GM18517 (cell line): ENCODE measurements around the gene CA5A.
"Not testable (repeated sequence)": the region's sequence is repeated elsewhere in the genome, so short reads cannot be mapped to it uniquely, and the experiment has no call there.

Source experiments
- ATAC-seq: cut with Tn5 transposase; IDR thresholded peaks from one replicate; pipeline ENCODE4 v1.9.1; 2021; ENCODE audit warnings: mild to moderate bottlenecking, moderate library complexity; ENCODE audit not compliant: unreplicated experiment

CA5A gene

DNA sequence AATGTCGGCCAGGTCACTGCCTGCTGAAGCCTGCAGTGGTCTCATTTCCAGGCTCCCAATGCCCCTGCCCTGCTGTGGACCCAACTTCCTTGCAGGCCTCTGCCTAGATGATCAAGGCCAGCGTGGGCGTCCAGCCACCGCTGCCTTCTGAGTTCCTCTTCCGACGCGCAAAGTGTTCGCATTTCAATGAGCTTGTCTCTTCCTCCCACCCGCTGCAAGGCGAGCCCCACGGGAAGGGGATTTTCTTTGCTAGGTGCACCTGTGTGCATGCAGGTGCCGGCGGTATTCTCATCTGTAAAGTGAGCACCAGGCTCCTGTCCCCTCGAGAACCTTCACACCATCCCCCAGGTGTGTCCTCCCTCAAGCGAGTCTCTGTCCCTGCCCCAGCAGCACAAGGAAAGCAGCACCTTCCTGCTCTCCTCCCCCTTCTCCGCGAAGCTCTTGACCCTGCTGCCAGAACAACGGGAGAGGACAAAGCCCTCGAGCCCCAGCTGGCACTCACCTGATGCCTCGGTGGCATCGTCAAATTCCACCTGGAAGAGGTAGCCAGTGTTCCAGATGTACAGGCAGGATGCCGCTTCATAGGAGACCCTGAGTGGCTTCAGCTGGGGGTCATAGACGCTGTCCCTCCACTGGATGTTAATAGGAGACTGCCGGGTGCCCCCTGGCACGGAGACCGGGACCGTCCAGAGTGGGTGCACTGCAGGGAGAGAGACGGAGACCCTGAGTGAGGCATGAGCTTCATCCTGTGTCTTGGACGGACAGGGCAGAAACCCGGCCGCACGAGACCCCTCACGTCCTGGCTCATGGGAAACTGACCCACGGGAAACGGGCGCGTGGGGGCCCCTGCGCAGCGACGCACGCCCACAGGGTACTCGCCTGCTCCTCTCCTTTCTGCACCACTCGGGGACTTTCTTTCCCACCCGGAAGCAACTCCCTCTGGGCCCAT lies 9.8 kb downstream of the CA5A start:
- ATAC-seq: no peak

DNA sequence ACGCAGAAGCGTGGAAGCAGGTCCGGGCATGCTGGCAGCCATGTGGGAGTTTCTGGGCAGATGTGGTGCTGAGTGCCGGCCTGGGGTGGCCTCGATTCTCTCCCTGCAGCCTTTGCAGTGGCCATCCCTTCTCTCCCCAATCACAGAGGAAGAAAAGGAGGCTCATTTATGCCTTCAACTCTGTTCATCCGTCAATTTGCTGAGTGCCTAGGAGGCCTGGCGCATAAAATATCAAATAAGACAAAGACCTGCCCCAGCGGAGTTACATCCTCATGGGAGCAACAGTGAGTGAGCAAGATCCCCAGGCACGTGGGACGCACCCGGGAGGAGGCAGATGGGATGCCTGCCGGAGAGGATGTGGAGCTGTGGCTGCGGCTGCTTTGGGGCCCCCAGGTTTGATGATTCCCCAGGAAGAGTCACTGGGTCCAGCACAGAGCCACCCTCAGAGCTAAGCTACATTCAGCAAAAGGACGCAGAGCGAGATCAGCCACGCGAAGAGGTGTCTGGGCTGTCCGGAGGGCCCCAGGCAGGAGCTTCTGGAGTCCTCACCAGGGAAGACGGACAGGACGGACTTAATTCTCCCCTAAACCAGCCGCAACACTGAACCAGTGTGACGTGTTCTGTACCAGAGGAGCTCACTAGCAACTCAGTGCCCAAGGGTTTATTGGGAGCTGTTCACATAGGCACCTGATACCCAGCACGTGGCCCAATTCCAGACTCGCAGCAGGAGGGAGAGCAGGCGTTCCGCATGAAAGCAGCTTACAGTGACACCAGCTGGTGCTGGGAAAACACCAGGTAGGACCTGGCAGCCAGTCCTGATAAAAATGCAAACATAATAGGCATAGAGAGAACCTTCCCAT lies 11.3 kb downstream of the CA5A start:
- no peak for ATAC-seq

DNA sequence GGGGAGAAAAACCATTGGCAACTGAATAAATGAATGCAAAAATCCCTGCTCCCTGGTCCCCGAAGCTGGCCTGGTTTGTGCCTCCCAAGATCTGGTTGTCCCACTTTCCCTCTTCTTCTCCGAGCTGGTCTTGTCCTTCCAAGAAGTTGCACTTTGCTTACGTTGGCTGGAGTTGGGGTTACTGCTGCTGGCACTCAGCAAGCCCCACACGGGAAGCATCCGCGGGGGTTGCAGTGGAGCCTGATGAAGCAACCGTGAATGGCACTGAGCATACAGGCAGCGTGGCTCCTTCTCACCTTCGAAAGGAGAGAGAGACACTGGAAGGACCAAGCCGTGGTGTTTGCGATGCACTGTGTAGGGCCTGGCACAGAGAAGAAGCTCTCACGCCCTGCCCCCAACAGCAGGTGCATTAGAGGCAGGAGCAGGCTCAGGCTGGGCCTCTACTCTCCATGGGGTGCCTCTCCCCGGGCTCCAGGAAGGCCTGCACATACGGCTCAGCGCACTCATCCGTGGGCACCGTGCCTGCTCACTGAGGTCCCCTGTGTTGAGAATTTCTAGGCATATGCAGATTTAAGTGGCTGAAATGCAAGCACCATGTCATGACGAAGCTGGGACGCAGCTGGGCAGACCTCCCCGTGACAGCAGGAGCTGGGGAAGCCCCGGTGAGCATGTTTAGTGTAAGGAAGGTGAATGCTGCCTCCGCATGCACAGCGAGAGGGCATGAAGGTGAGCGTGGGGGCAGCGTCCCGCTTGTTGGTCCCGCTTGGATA lies 12.1 kb downstream of the CA5A start:
- ATAC-seq: no peak

DNA sequence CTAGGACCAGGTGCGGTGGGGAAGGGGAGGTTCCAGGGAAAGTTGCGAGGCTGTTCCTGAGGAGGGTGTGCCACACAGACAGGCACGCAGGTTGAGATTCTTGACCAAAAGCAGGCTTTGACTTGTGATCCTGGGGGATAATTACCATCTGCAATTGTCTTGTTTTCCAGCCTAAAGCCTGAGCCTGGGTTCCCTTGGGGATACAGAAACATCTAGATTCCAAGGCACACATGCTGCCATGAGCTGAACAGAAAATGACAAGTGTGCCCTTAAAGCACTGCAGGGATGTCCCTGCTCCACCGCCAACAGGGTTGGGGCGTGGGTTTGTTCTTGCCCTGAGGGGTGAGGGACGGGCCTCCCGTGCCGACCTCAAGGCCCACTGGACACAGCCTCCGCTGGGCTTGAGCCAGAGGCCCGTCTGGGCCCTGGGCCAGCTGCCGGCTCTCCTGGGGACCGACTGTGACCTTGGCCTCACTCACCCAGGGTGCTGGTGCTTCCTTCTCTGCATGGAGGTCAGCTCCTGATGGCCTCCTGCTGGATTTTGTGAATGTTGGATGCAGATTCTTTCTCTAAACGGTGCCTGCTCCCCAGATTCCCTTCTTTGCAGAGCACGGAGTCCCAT lies 14.0 kb downstream of the CA5A start:
- ATAC-seq: no peak

DNA sequence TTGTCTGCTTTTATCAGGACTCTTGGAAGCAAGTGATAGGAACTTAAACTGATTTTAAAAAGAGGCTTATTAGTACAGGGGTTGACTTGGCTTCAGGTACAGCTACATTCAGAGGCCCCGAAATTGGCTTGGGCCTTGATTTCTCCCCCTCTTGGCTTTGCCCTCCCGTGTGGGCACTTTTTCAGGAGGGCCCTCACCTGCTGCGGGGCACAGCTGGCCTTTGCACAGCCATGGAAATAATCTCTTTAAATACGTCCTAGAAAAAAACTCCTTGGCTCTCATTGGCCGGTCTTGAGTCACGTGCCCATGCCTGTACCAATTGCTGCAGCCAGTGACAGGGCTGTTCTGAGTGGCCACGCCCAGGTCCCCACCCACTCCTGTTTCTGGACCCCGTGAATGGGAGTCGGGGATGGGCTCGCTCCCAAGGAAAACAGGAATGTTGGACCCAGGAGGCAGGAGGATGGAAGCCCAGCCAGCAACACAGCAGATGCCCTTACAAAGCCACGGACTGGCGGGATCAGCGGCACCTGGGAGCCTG lies 15.0 kb downstream of the CA5A start:
- ATAC-seq: no peak

DNA sequence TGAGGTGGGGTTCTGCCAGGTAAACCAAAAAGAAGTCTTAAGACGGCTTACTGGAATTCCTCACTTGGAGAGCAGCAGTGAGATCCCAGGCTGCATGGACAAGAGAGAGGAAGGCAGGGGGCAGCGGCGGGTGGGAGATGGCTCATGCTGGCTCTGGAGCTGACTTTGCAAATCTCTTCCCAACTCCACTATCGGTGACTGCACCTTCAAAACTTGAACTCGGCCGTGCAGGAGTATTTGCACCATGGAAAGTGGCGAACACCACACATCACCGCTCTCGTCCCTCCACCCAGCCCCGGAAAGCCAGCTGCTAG lies 16.7 kb downstream of the CA5A start:
- ATAC-seq: no peak

DNA sequence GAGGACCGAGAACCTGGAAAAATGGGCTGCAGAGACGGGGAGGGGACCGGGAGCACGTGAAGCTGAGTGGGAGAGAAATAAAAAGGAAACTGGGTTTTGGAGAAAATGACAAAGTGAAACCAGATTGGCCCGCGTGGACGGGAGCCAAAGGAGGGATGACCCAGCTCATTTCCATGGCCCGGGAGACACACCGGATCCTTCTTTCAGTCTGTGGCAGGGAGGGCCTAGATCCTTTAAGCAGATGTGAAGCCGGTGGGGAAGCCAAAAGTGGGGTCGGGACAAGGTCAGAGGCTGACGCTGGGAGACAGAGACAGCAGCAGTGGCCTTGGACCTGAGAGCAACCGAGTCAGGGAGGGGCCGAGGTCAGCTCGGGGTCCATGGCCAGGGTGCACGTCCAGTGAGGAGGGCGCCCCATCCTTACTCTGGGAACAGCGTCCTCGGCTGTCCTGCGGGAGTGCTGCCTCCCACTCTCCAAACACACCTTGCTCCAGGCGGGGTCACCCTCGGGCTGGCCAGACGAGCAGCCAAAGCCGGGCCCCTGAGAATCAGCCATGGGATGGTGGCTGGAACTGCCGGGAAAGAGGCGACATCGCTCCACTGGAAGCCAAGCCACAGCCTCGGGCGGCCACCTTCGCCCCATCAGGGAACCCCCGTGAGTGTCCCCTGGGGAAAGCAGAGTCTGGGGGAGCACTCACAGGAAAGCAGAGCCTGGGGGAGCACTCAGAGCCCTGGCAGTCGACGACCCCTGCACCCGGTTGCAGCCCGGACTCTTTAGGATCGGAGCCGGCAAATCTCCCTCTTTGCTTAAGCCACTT lies 17.3 kb downstream of the CA5A start:
- no peak for ATAC-seq

DNA sequence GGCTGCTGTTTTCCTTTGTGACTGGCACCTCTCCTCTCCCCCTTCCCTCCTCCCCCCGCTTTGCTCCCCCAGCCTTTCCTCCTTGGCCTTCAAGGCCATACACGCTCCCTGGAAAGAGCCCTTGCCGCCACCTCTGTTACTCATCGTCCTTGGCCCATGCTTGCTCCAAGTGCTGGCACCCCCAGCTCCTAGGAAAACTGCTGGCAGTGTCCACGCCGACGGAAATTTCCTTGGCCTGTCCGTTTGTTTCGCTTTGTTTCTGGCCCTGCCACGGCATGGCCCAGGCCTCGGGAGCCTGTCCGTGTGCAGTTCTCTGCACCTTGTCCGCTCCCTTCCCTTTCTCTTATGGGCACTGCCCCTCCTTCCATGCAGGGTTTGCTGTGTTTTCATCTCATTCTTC lies 18.0 kb downstream of the CA5A start:
- ATAC-seq: no peak

DNA sequence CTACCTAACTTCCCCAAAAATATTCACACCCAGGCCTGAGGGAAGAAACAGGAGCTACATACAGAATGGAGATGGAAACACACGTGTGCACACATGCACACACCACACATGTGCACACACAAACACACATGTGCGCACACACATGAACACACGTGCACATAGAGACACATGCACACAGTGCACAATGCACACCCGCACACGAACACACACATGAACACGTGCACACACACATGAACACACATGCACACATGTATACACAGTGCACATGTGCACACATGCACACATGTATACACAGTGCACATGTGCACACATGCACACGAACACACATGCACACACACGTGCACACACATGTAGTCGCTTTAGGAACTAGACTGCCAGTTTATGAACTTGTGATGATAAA lies 18.8 kb downstream of the CA5A start:
- no peak for ATAC-seq

DNA sequence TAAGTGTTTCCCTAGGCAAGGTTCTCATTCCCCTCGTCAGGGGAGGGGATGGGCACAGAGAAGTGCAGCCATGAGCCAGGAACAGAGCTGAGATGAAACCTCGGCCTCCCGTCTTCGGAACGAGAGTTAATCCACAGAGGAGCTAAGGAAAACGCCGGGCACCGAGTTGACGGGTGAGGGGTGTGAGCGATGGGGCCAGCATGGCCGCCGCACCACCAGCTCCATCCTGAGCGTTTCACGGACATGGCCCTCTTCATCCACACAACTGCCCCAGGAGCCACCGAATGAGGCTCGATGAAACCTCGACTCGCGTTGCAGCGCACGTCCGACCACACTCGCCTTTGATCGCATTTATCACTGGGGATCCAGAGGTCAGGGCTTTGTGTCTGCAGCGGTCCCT lies 21.5 kb downstream of the CA5A start:
- no peak for ATAC-seq

DNA sequence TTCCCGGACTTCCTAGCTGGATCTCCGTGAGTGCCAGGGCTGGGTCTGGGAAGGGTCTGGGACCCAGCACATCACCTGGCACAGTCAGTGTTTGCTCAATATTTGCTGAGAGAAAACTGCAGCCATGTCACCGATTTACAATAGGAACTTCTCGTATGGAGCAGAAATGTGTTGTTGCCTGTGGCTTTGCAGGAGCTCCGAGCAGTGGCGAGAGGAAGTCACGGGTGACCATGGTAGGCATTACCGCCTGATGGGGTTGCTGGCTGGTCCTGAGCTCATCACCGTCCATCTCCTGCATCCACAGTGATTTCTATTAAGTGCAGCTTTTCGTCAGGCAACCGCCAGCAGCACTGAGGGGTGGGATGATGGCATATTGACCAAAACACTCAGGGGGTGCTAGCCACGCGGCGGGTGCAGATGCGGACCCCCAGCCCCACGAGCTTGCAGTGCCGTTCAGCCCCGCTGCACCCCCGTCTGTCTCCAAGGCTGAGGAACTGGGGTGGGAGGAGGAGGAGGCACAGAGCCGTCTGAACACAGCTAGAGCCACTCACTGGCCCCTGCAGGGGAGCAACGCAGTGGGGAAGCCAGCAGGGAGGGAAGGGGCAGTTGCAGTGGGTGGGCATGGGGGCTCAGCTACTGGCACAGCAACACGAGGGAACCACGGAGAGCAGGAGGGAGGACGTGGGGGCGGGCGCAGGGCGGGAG lies 22.2 kb downstream of the CA5A start:
- ATAC-seq: not testable (repeated sequence)

DNA sequence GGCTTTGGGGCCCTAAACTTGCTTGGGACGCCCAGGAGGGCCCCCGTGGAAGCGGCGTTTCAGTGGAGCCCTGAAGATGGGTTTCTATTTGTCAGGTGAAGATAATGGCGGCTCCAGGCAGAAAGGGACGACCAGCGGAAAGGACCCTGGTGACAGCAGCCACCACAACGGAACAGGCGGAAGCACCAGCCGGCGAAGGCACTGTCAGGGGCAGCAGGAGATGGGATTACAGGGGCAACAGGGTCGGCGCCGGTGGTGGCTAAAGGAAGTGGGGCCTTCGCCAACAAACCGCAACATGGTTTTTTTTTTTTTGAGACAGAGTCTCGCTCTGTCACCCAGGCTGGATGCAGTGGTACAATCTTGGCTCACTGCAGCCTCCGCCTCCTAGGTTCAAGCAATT lies 23.6 kb downstream of the CA5A start:
- ATAC-seq: not testable (repeated sequence)

DNA sequence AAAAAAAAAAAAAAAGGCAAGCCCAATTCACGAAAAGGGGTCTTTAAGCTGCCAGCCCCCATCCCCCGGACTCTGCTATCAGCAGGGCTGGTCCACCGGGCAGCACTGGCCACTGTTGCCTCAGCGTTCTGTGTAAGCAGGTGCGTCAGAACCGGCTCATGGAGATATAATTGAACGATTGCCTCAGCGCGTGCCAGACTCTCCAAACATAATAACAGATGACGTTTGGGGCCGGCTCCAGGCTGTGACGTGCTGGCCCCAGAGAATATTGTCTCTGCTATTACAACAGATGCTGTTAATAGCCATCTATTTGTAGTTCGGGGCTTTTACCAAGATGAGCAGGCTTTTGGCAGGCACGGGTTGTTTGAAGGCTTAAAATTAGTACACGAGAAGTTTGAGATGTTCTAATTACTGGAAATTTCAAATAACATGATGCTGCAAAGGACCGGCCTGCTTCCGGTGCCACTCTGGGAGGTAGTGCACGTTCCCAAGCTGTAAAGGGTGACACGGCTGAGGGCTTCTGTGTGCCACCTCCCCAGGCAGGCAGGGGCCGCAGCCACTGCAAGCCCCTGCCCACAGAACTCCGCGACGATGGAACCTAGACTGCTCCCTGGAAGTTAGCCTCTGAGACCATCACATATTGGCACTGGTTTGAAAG lies 25.1 kb downstream of the CA5A start:
- ATAC-seq: not testable (repeated sequence)

DNA sequence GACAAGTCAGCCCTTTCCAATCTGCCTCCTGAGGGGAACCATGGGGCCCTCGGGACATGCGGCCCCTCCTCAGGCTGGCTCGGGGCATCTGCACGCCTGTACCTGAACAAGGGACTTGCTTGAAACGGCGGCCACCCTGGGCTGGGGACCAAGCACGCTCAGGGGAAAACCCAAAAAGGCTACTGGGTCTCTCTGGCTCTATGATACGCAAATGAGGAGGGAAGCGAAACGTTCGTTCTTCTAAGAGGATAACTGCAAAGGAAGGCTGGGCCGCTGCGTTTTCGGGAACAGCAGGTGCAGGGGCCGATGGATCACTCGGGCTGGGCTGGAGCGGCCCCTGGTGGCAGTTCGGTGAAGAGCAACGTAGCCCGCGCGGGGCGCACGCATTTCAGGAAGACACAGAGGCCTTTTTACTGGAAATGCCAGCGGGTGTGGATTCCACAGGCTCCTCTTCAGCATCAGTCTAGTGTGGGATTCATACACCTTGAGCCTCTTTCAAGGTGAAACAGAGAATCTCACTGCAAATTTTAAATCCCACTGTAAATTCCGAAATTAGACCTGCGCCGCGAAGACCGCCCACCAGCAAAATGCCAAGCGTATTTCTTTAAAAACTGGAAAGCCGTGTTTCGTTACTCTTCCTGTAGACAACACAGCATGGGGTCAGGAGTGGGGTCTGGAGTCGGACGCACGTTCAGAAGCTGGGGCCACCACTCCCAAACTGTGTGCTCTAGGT lies 27.0 kb downstream of the CA5A start:
- peak; percentile 70 for ATAC-seq

DNA sequence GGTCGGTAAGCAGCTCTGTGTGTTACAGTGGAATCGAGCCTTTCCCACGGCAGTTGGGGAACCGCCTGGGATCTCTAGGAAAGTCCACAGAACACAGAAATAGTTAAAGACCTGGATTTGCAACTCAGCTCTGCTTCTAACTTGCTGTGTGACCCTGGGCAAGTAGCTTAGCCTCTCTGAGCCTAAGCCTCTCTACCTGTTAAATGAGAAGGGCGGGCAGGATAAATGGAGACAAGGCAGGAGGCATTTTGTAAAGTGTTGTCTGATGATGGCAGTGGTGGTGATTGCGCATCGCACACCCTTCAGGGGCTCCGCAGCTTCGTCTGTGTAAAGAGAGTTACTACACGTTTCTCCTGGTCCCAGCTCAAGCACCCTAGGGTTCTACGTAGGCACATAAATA lies 28.2 kb downstream of the CA5A start:
- not testable (repeated sequence) for ATAC-seq

DNA sequence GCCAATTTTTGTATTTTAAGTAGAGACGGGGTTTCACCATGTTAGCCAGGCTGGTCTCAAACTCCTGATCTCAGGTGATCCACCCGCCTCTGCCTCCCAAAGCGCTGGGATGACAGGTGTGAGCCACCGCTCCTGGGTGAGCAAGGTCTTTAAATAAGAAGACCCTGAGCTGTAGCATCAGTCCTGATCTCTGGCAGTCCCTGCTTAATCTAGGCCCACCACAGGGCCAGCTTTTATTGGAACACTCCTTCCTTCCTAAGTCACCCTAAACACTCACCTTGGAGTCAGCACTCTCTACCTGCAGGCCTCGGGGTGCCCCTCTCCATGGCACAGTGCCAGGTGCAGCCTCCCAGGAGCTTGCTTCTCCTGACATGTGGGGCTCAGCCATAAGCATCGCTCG lies 30.8 kb downstream of the CA5A start:
- not testable (repeated sequence) for ATAC-seq

DNA sequence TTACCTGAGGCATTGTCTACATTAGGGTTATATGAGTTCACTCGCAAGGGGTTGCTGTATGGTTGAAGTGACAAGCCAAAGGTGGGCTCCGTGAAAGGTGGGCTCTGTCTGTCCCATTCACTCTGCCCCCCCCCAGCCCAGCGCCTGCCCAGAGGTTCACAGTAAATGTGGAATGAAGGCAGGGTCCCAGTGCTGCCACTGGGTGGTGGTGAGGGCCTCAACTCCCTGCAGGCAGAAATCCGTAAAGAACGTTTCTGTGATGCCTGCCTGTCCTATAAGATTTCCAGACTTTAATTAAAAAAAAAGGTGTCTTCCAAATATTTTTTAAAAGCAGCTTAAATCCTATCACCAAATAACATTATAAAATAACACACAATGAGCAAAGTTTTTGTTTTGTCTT lies 31.4 kb downstream of the CA5A start:
- not testable (repeated sequence) for ATAC-seq

DNA sequence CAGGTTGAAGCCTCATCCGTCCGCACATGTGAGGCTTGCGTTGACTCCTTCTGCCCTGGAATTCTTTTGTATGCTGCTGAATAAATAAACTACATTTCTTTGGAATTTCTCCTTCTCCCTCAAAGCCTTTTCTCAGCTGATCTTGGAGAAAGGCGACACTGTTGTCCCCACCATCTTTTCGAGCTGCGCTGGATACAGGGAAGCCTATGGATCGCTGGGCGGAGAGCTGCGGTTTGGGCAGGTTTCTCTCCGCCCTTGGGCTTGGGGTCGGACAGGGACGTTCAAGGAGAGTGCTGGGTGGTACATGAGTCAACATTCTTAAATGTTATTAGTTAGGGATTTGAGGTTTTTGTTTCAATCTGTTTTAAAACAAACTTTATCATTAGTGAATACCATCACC lies 35.8 kb downstream of the CA5A start:
- not testable (repeated sequence) for ATAC-seq
